ENCODE data around the gene TRIM74.
"Not testable (repeated sequence)": the region's sequence is repeated elsewhere in the genome, so short reads cannot be mapped to it uniquely, and the experiment has no call there.

The TRIM74 gene

DNA sequence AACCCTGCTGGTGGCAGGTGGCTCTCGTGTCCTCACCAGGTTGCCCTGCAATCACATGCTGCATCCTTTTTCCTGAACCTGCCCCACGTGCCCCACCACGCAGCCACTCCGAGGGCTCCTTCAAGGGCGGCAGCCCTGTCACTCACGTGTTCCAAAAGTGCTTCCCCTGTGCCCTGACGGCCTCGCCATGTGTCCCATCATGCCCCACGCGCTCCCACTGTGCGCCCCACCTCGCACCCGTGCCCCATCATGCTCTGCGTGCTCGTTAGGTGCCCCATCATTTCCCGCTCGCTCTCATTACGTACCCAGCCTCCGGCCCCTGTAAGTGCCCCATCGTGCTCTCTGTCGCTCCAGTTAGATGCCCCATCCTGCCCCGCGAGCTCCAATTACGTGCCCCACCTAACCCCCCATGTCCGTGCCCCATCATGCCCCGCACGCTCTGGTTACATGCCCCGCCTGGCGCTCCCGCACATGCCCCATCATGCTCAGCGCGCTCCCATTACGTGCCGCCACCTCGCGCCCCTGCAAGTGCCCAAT is at the start of gene TRIM74:
TRIM74 (minus strand) TSS at position 487 of the 537 bp plus-strand sequence. CDS start 3,309 bp downstream, outside the sequence.
- not testable (repeated sequence) for DNase-seq

- DNase-seq = not testable (repeated sequence)
Observed at GRCh38 chr7:73006491-73006890, 37.2 kb upstream of the TRIM74 start.

DNA sequence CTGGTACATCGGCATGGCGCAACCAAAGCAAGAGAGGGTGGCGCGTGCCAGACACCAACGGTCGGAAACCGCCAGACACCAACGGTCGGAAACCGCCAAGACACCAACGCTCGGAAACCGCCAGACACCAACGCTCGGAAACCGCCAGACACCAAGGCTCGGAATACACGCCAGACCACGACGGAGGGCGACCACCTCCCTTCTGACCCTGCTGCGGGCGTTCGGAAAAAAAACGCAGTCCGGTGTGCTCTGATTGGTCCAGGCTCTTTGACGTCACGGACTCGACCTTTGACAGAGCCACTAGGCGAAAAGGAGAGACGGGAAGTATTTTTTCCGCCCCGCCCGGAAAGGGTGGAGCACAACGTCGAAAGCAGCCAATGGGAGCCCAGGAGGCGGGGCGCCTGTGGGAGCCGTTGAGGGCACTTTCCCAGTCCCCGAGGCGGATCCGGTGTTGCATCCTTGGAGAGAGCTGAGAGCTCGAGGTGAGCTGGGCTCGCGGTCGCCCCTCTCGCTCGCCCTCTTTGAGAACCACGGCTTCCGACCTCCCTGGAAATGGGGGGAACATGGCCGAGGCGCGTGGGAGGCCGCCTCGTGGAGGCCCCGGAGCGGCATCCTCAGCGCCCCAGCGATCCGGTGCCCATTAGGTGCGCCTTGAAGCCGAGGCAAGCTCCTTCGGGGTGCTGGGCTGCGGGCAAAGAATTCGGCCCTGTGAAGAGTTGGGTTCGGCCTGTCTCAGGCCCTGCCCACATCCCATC is 36.6 kb upstream of the TRIM74 start:
- peak; percentile 89 for DNase-seq

- not testable (repeated sequence) for DNase-seq
Observed at GRCh38 chr7:73005356-73005692, 36.1 kb upstream of the TRIM74 start.

GRCh38 chr7:72997887-72998468 is 28.7 kb upstream of the TRIM74 start:
- not testable (repeated sequence) for DNase-seq

GRCh38 chr7:72997447-72997846 is 28.2 kb upstream of the TRIM74 start:
- not testable (repeated sequence) for DNase-seq

DNA sequence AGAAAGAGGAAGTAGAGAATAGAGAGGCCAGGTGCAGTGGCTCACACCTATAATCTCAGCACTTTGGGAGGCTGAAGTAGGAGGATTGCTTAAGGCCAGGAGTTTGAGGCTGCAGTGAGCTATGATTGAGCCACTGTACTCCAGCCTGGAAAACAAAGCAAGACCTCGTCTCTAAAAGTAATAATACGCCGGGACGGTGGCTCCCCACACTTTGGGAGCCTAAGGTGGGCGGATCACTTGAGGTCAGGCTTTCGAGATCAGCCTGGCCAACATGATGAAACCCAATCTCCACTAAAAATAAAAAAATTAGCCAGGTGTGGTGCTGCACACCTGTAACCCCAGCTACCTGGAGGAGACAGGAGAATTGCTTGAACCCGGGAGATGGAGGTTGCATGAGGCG is 26.2 kb upstream of the TRIM74 start:
- not testable (repeated sequence) for DNase-seq

- DNase-seq = not testable (repeated sequence)
Observed at GRCh38 chr7:72990146-72990913, 21.1 kb upstream of the TRIM74 start.

DNA sequence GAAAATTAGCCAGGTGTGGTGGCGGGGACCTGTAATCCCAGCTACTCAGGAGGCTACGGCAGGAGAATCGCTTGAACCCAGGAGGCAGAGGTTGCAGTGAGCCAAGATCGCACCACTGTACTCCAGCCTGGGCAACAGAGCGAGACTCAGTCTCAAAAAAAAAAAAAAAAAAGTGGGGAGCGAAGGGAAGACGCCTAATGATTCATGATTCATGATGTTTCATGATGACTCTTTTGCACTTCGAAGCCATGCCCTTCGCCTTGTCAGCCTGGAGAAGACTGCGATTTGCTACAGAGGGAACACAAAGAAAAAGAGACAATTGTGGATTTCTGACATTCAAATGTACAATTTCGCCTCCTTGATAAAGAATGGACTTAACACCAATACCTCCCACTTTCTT is 12.8 kb upstream of the TRIM74 start:
- not testable (repeated sequence) for DNase-seq

DNA sequence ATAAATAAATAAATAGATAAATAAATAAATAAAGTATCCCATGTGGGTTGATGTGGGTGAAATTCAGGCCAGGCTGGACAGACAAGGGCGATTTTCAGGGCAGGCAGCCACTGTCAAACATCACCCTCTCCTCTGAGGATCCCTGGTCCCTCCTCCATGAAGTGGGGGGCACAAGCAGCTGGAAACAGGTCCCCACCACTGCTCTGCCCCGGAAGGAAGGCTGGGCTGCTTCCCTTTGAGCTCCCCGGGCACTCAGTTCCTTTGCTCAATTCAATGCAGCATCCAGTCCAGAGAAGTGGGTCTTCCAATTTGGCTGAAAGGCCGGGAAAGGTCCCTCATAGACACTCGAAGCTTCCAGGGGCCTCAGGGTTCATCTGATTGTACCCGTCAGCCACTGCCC is 11.1 kb upstream of the TRIM74 start:
- not testable (repeated sequence) for DNase-seq

DNA sequence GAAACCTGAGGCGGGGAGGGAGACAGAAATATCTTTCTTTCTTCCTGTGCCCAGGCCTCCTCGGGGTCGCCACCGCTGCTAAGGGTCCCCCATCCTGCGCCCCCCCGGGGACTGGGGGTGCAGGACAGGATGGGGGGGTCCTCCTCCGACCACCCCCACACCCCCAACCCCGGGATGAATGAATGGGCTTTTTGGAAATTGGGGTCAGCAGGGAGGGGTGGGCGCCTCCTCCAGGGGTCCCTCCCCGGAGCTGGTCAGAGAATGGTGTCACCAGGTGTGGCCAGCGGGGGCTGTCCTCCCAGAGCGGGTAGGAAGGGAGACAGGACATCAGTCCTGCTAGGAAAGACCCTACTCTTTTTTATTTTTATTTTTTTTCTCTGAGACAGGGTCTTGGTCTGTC is 7.2 kb upstream of the TRIM74 start:
- DNase-seq = not testable (repeated sequence)

DNA sequence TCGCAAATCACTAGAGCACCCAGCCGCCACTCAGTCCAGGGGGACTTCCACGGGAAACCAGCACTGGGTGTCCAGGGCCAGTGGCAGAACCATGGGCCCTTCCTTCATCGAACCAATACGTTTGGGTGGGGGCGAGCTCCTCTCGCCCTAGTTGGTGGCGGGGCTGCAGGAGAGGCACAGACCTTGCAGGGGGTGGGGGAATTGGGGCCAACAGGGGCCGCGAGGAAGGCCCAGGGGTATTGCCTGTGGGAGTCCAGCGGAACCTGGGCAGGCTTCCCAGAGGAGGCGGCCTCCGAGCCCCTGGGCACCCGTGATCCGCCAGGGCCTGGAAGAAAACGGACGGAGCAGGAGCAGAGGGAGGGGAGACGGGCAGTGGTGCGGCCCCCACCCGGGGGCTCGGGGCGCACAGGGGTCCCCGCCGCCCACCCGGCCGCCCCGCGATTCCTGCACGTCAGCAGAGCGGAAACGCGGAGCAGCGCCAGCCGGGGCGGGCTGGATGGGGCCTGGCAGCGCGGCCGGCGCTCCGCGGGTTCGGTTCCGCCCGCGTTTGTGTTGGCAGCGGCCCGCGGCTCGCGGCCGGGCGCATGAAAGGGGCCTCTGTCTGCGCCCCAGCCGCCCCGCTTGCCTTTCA is 6.5 kb upstream of the TRIM74 start:
- DNase-seq = not testable (repeated sequence)

- DNase-seq = not testable (repeated sequence)
Observed at GRCh38 chr7:72974781-72975180, 5.5 kb upstream of the TRIM74 start.

DNA sequence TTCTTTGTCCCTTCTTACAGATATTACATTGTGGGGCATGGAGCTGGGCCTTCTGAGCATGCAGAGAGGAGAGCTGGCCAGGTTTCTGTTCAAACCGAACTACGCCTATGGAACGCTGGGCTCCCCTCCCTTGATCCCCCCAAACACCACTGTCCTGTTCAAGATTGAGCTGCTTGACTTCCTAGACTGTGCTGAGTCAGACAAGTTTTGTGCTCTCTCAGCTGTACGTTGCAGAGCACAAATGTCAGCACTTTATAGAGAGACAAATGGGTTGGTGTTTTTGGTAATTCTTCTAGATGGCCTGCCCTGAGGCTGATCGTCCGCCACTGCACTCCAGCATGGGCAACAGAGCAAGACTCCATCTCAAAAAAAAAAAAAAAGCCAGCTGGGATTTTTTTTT is 2.2 kb upstream of the TRIM74 start:
- not testable (repeated sequence) for DNase-seq

DNA sequence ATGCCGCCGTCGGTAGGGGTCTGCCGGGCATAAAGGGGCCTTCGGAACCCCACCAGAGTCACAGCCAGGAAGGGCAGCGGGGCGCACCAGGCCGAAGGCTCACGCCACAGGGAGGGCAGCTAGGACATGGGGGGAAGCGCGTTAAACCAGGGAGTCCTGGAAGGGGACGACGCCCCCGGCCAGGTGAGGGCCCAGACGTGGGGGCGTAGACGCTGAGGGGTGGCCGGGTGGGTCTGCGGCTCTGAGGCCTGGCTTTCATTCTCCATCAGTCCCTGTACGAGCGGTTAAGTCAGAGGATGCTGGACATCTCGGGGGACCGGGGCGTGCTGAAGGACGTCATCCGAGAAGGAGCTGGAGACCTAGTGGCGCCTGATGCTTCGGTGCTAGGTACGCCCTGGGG is 422 bp upstream of the TRIM74 start:
- not testable (repeated sequence) for DNase-seq

- not testable (repeated sequence) for DNase-seq
Observed at GRCh38 chr7:72966892-72967291, 2.4 kb downstream of the TRIM74 start.

DNA sequence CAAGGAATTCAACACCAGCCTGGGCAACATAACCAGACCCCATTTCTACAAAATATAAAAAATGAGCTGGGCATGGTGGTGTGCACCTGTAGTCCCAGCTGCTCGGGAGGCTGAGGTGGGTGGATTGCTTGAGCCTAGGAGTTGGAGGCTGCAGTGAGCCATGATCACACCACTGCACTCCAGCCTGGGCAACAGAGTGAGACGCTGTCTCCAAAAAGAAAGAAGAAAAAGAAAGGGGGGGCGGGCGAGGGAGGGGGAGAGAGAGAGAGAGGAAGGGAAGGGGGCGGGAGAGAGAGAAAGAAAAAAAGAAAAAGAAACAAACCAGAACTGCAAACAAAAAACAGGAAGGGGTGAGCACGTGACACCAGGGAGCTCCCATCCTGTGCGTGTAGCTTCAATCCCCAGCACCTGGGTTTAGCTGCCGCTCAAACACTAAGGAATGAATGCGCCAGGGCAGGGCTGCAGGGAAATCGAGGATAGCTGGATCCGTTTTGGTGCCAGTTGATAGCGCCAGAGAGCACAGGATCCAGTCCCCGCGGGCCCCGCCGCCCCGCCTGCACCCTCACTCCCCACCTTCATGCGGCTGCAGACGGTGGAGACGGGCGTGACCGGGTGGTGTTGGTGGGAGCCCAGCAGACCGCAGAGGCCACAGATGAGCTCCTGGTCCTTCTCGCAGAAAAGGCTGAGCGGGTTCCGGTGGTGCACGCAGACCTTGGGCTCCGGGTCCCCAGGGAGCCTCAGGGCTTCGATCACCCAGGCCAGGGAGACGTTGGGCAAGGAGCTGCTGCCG is 3.9 kb downstream of the TRIM74 start:
- DNase-seq = not testable (repeated sequence)

DNA sequence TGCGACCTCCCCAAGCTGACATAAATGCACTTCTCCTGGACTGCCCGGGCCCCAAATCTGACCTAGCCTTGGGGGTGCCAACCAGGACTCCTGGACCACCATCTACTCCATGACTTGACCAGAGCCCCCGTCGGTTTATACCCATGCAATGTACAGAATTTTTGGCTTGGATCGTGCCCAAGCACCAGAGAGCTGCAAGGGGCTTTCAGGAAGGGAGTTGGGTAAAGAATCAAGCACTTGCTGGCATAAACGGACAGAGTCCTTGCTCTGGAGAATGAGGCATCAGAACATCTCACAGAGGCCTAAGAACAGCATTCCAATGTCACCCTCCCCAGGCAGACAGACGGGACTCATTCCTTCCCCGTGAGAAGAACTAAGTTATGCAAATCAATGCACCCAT is 6.2 kb downstream of the TRIM74 start:
- not testable (repeated sequence) for DNase-seq

GRCh38 chr7:72961346-72961650 is 8.0 kb downstream of the TRIM74 start:
- not testable (repeated sequence) for DNase-seq

- not testable (repeated sequence) for DNase-seq
Observed at GRCh38 chr7:72960626-72961345, 8.5 kb downstream of the TRIM74 start.

- DNase-seq = not testable (repeated sequence)
Observed at GRCh38 chr7:72960029-72960428, 9.2 kb downstream of the TRIM74 start.

Measured in hematopoietic multipotent progenitor cell treated with erythropoietin and hydrocortisone succinate and interleukin-3 and kit ligand, for 8 days (in vitro differentiated cells).